GM12878 (cell line): ENCODE results near the gene ROR2.

Source experiments
- CBFB ChIP-seq: IDR thresholded peaks from 2 replicates; pipeline ENCODE4 v1.6.1; 2016; ENCODE audit warnings: antibody characterized with exemption, low read depth
- CHD2 ChIP-seq: IDR thresholded peaks from 2 replicates; pipeline ENCODE4 v1.6.1; 2011; ENCODE audit warnings: low read depth, low read length, improper control_type of control experiment, borderline replicate concordance
- FOS ChIP-seq: IDR thresholded peaks from 3 replicates; pipeline ENCODE4 v1.6.1; 2011; ENCODE audit warnings: borderline replicate concordance; ENCODE audit not compliant: insufficient read length; ENCODE audit errors: extremely low read depth
- NFYB ChIP-seq: IDR thresholded peaks from 2 replicates; pipeline ENCODE4 v1.6.1; 2011; ENCODE audit warnings: low read depth, mild to moderate bottlenecking, low read length, improper control_type of control experiment, moderate library complexity; ENCODE audit not compliant: insufficient read depth
- POLR2AphosphoS5 ChIP-seq: IDR thresholded peaks from 2 replicates; pipeline ENCODE4 v1.6.1; 2011; ENCODE audit warnings: mild to moderate bottlenecking, low read length, inconsistent platforms
- POU2F2 ChIP-seq: IDR thresholded peaks from 3 replicates; pipeline ENCODE4 v1.6.1; 2011; ENCODE audit warnings: low read depth, mild to moderate bottlenecking, low read length, borderline replicate concordance
- SRF ChIP-seq, 2 experiments: IDR thresholded peaks; 2 replicates each; pipeline ENCODE4 v1.6.1; 2011; ENCODE audit warnings: low read depth in 2 of 2, low read length in 2 of 2, mild to moderate bottlenecking in 1 of 2, moderate library complexity in 1 of 2
- YBX1 ChIP-seq: fragments of 450-650 bp; IDR thresholded peaks from 2 replicates; pipeline ENCODE4 v1.6.1; 2016; ENCODE audit warnings: antibody characterized with exemption
- TF ChIP-seq, protein P1 (sequence below), 3 experiments: IDR thresholded peaks in 2 of 3; conservative IDR thresholded peaks in 1 of 3; 2 replicates each; pipeline ENCODE4 v1.5.1; 2011; ENCODE audit warnings: low read depth in 3 of 3, low read length in 3 of 3, mild to moderate bottlenecking in 3 of 3, control low read depth in 2 of 3, moderate library complexity in 2 of 3, inconsistent platforms in 1 of 3, mixed read lengths in 1 of 3; ENCODE audit not compliant: control insufficient read depth in 2 of 3, insufficient read depth in 1 of 3; ENCODE audit errors: extremely low read depth in 1 of 3
- TF ChIP-seq, protein P2 (sequence below): IDR thresholded peaks from 2 replicates; pipeline ENCODE4 v1.6.1; 2012; ENCODE audit warnings: low read length, inconsistent platforms
- TF ChIP-seq, protein P3 (sequence below): fragments of 450-650 bp; IDR thresholded peaks from 2 replicates; pipeline ENCODE4 v1.6.1; 2017; ENCODE audit warnings: mild to moderate bottlenecking
- TF ChIP-seq, protein P4 (sequence below): fragments of 450-650 bp; IDR thresholded peaks from 2 replicates; pipeline ENCODE4 v1.6.1; 2016; ENCODE audit warnings: mild to moderate bottlenecking, moderate library complexity, borderline replicate concordance

DNA sequence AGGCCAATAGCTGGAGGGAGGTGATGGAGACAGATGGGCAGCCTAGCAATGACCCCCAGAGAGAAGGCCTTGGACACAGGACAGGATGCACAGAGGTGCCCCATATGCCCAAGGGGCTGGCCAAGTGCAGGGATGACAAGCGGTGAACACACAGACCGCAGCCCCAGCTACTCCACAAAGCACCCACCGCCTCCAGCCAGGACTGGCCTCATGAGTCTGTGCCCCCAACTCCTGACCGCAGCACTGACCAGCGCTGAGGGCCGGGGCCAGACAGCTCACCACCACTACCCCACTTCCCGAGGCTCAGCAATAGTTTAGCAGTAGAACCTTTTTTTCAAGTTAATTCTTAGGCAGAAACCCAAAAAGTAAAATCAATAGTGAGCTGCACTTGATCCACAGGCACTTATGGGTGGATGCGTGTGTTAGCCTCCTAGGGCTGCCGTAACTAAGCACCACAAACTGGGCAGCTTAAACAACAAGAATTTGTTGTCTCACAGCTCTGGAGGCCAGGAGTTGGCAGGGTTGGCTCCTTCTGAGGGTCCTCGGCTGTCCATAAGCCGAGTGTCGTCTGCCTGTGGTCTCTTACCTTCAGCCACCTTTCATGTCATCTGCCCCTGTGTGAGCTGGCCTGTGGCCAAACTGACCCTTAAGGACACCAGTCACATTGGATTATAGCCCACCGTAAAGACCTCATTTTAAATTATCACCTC lies 14.1 kb downstream of the ROR2 start:
- TF ChIP-seq, protein P1, sequence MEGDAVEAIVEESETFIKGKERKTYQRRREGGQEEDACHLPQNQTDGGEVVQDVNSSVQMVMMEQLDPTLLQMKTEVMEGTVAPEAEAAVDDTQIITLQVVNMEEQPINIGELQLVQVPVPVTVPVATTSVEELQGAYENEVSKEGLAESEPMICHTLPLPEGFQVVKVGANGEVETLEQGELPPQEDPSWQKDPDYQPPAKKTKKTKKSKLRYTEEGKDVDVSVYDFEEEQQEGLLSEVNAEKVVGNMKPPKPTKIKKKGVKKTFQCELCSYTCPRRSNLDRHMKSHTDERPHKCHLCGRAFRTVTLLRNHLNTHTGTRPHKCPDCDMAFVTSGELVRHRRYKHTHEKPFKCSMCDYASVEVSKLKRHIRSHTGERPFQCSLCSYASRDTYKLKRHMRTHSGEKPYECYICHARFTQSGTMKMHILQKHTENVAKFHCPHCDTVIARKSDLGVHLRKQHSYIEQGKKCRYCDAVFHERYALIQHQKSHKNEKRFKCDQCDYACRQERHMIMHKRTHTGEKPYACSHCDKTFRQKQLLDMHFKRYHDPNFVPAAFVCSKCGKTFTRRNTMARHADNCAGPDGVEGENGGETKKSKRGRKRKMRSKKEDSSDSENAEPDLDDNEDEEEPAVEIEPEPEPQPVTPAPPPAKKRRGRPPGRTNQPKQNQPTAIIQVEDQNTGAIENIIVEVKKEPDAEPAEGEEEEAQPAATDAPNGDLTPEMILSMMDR (IDR thresholded peaks at IDR 0.05 in 2 of 3, conservative IDR thresholded peaks at IDR 0.05 in 1 of 3; ENCODE audit: control insufficient read depth in 2 of 3, extremely low read depth in 1 of 3, insufficient read depth in 1 of 3, low read depth in 3 of 3, low read length in 3 of 3): no peak
- TF ChIP-seq POU2F2: no peak
- TF ChIP-seq CBFB: no peak
- TF ChIP-seq YBX1: no peak
- no peak for TF ChIP-seq NFYB
- no peak for TF ChIP-seq SRF (IDR thresholded peaks at IDR 0.05; ENCODE audit: low read depth in 2 of 2, low read length in 2 of 2)
- TF ChIP-seq, protein P2, sequence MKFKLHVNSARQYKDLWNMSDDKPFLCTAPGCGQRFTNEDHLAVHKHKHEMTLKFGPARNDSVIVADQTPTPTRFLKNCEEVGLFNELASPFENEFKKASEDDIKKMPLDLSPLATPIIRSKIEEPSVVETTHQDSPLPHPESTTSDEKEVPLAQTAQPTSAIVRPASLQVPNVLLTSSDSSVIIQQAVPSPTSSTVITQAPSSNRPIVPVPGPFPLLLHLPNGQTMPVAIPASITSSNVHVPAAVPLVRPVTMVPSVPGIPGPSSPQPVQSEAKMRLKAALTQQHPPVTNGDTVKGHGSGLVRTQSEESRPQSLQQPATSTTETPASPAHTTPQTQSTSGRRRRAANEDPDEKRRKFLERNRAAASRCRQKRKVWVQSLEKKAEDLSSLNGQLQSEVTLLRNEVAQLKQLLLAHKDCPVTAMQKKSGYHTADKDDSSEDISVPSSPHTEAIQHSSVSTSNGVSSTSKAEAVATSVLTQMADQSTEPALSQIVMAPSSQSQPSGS: no peak
- no peak for TF ChIP-seq FOS
- TF ChIP-seq CHD2: no peak
- TF ChIP-seq, protein P3, sequence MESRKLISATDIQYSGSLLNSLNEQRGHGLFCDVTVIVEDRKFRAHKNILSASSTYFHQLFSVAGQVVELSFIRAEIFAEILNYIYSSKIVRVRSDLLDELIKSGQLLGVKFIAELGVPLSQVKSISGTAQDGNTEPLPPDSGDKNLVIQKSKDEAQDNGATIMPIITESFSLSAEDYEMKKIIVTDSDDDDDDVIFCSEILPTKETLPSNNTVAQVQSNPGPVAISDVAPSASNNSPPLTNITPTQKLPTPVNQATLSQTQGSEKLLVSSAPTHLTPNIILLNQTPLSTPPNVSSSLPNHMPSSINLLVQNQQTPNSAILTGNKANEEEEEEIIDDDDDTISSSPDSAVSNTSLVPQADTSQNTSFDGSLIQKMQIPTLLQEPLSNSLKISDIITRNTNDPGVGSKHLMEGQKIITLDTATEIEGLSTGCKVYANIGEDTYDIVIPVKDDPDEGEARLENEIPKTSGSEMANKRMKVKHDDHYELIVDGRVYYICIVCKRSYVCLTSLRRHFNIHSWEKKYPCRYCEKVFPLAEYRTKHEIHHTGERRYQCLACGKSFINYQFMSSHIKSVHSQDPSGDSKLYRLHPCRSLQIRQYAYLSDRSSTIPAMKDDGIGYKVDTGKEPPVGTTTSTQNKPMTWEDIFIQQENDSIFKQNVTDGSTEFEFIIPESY: no peak
- TF ChIP-seq, protein P4, sequence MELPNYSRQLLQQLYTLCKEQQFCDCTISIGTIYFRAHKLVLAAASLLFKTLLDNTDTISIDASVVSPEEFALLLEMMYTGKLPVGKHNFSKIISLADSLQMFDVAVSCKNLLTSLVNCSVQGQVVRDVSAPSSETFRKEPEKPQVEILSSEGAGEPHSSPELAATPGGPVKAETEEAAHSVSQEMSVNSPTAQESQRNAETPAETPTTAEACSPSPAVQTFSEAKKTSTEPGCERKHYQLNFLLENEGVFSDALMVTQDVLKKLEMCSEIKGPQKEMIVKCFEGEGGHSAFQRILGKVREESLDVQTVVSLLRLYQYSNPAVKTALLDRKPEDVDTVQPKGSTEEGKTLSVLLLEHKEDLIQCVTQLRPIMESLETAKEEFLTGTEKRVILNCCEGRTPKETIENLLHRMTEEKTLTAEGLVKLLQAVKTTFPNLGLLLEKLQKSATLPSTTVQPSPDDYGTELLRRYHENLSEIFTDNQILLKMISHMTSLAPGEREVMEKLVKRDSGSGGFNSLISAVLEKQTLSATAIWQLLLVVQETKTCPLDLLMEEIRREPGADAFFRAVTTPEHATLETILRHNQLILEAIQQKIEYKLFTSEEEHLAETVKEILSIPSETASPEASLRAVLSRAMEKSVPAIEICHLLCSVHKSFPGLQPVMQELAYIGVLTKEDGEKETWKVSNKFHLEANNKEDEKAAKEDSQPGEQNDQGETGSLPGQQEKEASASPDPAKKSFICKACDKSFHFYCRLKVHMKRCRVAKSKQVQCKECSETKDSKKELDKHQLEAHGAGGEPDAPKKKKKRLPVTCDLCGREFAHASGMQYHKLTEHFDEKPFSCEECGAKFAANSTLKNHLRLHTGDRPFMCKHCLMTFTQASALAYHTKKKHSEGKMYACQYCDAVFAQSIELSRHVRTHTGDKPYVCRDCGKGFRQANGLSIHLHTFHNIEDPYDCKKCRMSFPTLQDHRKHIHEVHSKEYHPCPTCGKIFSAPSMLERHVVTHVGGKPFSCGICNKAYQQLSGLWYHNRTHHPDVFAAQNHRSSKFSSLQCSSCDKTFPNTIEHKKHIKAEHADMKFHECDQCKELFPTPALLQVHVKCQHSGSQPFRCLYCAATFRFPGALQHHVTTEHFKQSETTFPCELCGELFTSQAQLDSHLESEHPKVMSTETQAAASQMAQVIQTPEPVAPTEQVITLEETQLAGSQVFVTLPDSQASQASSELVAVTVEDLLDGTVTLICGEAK: no peak
- TF ChIP-seq POLR2AphosphoS5: no peak
